ENCODE data around the gene NCAPG2. TPM values are rescaled to one million over a fixed set of nuclear protein-coding genes. Genes with fewer than 3 reads are reported as not detected.
A peak's percentile ranks its signal among the peaks of the same experiment; 100 is the strongest.

NCAPG2 gene
- total and polyA plus RNA-seq, 2 of the 13 experiments (the other 11 are each of a cell fraction or from before 2014, with no cell fraction given): 15.1 to 30.7 TPM

- POLR2A ChIA-PET: interaction anchor here (0.7 to 1.6 kb wide), 8 partner anchors 10 to 280 kb away, joined by 3 to 5 read pairs (median 3); partner anchors contain the start of gene NCAPG2
- peak overlapping the region in 1 of 3 experiments; percentile 35; a peak in 2 of 6 replicates for H3K4me3 ChIP-seq (replicated peaks in 1 of 3; ENCODE audit: insufficient read depth in 1 of 3, low read depth in 2 of 3, low read length in 3 of 3)
- no peak for FAIRE-seq
- no peak overlapping the region for H2AFZ ChIP-seq (ENCODE audit: low read length)
- CTCF ChIA-PET (ENCODE audit: low intra/inter-chr PET ratio, low total read pairs): no interaction called here
- peaks cover 85% of the 10 kb centered on the region for H3K4me1 ChIP-seq (ENCODE audit: insufficient read depth, low read length)
- intact Hi-C loops (cut with micrococcal nuclease; ENCODE audit: unreplicated experiment) (loop anchor here (5.0 kb wide), 1 partner anchor 86 kb away; no protein-coding TSS in a partner anchor), in situ Hi-C loops (cut with HindIII; ENCODE audit: extremely low pct_ligation_motif_present, low pct_unique_long_range_greater_than_20kb) (no loop called here)
- DNase-seq (ENCODE audit: low spot score): no peak
- ATAC-seq: no peak
- peaks cover 6% of the 10 kb centered on the region for H3K9me3 ChIP-seq (ENCODE audit: low read length)
- peaks cover 63% of the 10 kb centered on the region for H3K79me2 ChIP-seq (ENCODE audit: insufficient read depth, low read length)
- BruUV-seq (replicated peaks): no TSS peak
- peak overlapping the region; percentile 89 for H3K27ac ChIP-seq (ENCODE audit: extremely low read length, insufficient read depth, low read length)
- WGBS (ENCODE audit: low lambda C conversion rate): 63% methylated on average over 4 of the region's 5 CpGs
- H3K4me2 ChIP-seq (ENCODE audit: low read depth, low read length): peak overlapping the region; percentile 81
- H4K20me1 ChIP-seq (ENCODE audit: insufficient read depth, low read length): no peaks in the 10 kb centered on the region
- H3K9ac ChIP-seq (ENCODE audit: insufficient read depth, low read depth, low read length): peak overlapping the region; percentile 42; the same call in 1 of the 2 replicates
- no peaks in the 10 kb centered on the region; a peak in 1 of 5 replicates for H3K27me3 ChIP-seq (ENCODE audit: control insufficient read depth in 1 of 2, insufficient read depth in 2 of 2, low read length in 2 of 2)
- peaks cover 0 to 13% of the 10 kb centered on the region in 2 experiments; a peak in 4 of 5 replicates for H3K36me3 ChIP-seq (replicated peaks in 1 of 2; ENCODE audit: control insufficient read depth in 1 of 2, insufficient read depth in 2 of 2, low read length in 2 of 2)
- TF ChIP-seq ZBTB33 (CRISPR knock-in tag; IDR thresholded peaks at IDR 0.05) (peak; percentile 45; the same call in 1 of the 2 replicates), TEAD3 (CRISPR knock-in tag; optimal IDR thresholded peaks at IDR 0.05; ENCODE audit: borderline replicate concordance) (peak; percentile 13), ETV5 (CRISPR knock-in tag; IDR thresholded peaks at IDR 0.05; ENCODE audit: borderline replicate concordance) (peak; percentile 18; the same call in 1 of the 2 replicates), HDAC2 (CRISPR knock-in tag; IDR thresholded peaks at IDR 0.05) (peak; percentile 21; the same call in 1 of the 2 replicates), DRAP1 (CRISPR knock-in tag; IDR thresholded peaks at IDR 0.05) (no peak), MED1 (CRISPR knock-in tag; IDR thresholded peaks at IDR 0.05) (peak; percentile 31; the same call in 1 of the 2 replicates), ZFAT (CRISPR knock-in tag; conservative IDR thresholded peaks at IDR 0.05) (no peak), NCOR1 (IDR thresholded peaks at IDR 0.05; ENCODE audit: borderline replicate concordance, low read length) (0 out of 2 replicates have a peak, but pooled peaks have one; percentile 55), ZNF281 (CRISPR knock-in tag; IDR thresholded peaks at IDR 0.05; ENCODE audit: borderline replicate concordance) (0 out of 2 replicates have a peak, but pooled peaks have one; percentile 23), ZNF792 (CRISPR knock-in tag; IDR thresholded peaks at IDR 0.05) (0 out of 2 replicates have a peak, but pooled peaks have one; percentile 31), KMT2B (CRISPR knock-in tag; IDR thresholded peaks at IDR 0.05) (no peak), SALL1 (CRISPR knock-in tag; IDR thresholded peaks at IDR 0.05) (peak; percentile 60), DPF2 (CRISPR knock-in tag; IDR thresholded peaks at IDR 0.05; ENCODE audit: borderline replicate concordance, low read depth) (peak; percentile 39; the same call in 1 of the 2 replicates), ZNF678 (CRISPR knock-in tag; IDR thresholded peaks at IDR 0.05) (no peak), ARID4A (CRISPR knock-in tag; IDR thresholded peaks at IDR 0.05; ENCODE audit: borderline replicate concordance) (peak; percentile 28; the same call in 1 of the 2 replicates)
Measured at GRCh38 chr7:158583143-158583542, 121.5 kb downstream of the NCAPG2 start.

All from HepG2 (cell line).